OCI-LY7 (cell line): ENCODE data around the gene NOL4L. TPM values are rescaled to one million over a fixed set of nuclear protein-coding genes. Genes with fewer than 3 reads are reported as not detected.

Source experiments
- BruUV-seq: library from RNA; stranded (reverse); fragments of 400-500 nt; replicated peaks from 2 replicates; lab custom pipeline; 2021; lab: Mats Ljungman, UMichigan
- CTCF ChIA-PET: fragments of 300-600 bp; sonication (Branson Sonifier 250); formaldehyde crosslinking; loops from one replicate; lab custom pipeline; 2022; ENCODE audit warnings: antibody characterized with exemption; ENCODE audit not compliant: unreplicated experiment; lab: Charles Lee
- POLR2A ChIA-PET: fragments of 300-600 bp; sonication (Branson Sonifier 250); formaldehyde crosslinking; loops from one replicate; lab custom pipeline; 2022; ENCODE audit warnings: antibody characterized with exemption; lab: Charles Lee
- DNase-seq: peaks from one replicate; pipeline ENCODE4 v3.0.0-alpha.2; 2015; ENCODE audit warnings: low spot score
- H2AFZ ChIP-seq: fragments of 200-600 bp; sonication (generic), shearing (Covaris generic); 2 replicates; pipeline ENCODE4 v1.6.1; 2014; ENCODE audit warnings: mild to moderate bottlenecking, antibody characterized with exemption, low read length, moderate library complexity
- H3K27ac ChIP-seq: fragments of 200-600 bp; sonication (generic); 2 replicates; pipeline ENCODE4 v1.5.1; 2014; ENCODE audit warnings: mixed run types, low read depth, mild to moderate bottlenecking, moderate library complexity, low read length, inconsistent platforms; ENCODE audit not compliant: poor library complexity, severe bottlenecking
- H3K36me3 ChIP-seq: fragments of 200-600 bp; sonication (generic); 2 replicates; pipeline ENCODE4 v1.6.1; 2014; ENCODE audit warnings: mild to moderate bottlenecking, antibody characterized with exemption, low read length, moderate library complexity, mixed read lengths; ENCODE audit not compliant: insufficient read depth
- H3K4me1 ChIP-seq: fragments of 200-600 bp; sonication (generic); 2 replicates; pipeline ENCODE4 v1.5.1; 2014; ENCODE audit warnings: mild to moderate bottlenecking, low read length; ENCODE audit not compliant: insufficient read depth, poor library complexity, severe bottlenecking
- H3K4me2 ChIP-seq: fragments of 200-600 bp; sonication (generic); 2 replicates; pipeline ENCODE4 v1.6.1; 2014; ENCODE audit warnings: mild to moderate bottlenecking, low read length
- H3K4me3 ChIP-seq: fragments of 200-600 bp; sonication (generic); 2 replicates; pipeline ENCODE4 v1.5.1; 2014; ENCODE audit warnings: mild to moderate bottlenecking, low read depth, low read length; ENCODE audit not compliant: poor library complexity, severe bottlenecking
- H3K79me2 ChIP-seq: fragments of 200-600 bp; sonication (generic); 2 replicates; pipeline ENCODE4 v1.6.1; 2016; ENCODE audit warnings: low read depth, mild to moderate bottlenecking, low read length, moderate library complexity, mixed read lengths; ENCODE audit not compliant: insufficient read depth
- H3K9me2 ChIP-seq: fragments of 200-600 bp; sonication (generic); 2 replicates; pipeline ENCODE4 v1.6.1; 2016; ENCODE audit warnings: mild to moderate bottlenecking, low read length, mixed read lengths; ENCODE audit not compliant: insufficient read depth
- H3K9me3 ChIP-seq: fragments of 200-600 bp; sonication (generic); 2 replicates; pipeline ENCODE4 v1.6.1; 2014; ENCODE audit warnings: mild to moderate bottlenecking, mixed run types, low read length, mixed read lengths
- H4K20me1 ChIP-seq: fragments of 200-600 bp; sonication (generic); 2 replicates; pipeline ENCODE4 v1.6.1; 2014; ENCODE audit warnings: mild to moderate bottlenecking, antibody characterized with exemption, low read length, moderate library complexity, mixed read lengths; ENCODE audit not compliant: insufficient read depth
- EZH2phosphoT487 ChIP-seq: fragments of 200-600 bp; sonication (generic); IDR thresholded peaks from 2 replicates; pipeline ENCODE4 v1.6.1; 2018; ENCODE audit warnings: low read depth, borderline replicate concordance, mild to moderate bottlenecking, mixed run types, antibody characterized with exemption, low read length, moderate library complexity, mixed read lengths
- intact Hi-C: fragments of 100-400 bp; cut with micrococcal nuclease; formaldehyde crosslinking; loops from one replicate; pipeline ENCODE4 v1.10.0; 2022; ENCODE audit not compliant: unreplicated experiment
- total RNA-seq, 2 experiments: library from RNA; depleted of rRNA in 1 of 2; stranded (reverse); fragments of >200 nt in 1 of 2; shearing (Covaris generic) in 1 of 2; gene quantifications; 2 replicates each; pipeline ENCODE4 v1.2.3, GENCODE V29; 2014 to 2022
- TF ChIP-seq, protein P1 (sequence below): fragments of 200-600 bp; sonication (generic); conservative IDR thresholded peaks from 2 replicates; pipeline ENCODE4 v1.5.1; 2014; ENCODE audit warnings: mild to moderate bottlenecking, antibody characterized with exemption, low read length, moderate library complexity, mixed read lengths

The NOL4L gene
- total RNA-seq, 2 experiments from 2014 or later: 3.9 to 4.2 TPM

DNA sequence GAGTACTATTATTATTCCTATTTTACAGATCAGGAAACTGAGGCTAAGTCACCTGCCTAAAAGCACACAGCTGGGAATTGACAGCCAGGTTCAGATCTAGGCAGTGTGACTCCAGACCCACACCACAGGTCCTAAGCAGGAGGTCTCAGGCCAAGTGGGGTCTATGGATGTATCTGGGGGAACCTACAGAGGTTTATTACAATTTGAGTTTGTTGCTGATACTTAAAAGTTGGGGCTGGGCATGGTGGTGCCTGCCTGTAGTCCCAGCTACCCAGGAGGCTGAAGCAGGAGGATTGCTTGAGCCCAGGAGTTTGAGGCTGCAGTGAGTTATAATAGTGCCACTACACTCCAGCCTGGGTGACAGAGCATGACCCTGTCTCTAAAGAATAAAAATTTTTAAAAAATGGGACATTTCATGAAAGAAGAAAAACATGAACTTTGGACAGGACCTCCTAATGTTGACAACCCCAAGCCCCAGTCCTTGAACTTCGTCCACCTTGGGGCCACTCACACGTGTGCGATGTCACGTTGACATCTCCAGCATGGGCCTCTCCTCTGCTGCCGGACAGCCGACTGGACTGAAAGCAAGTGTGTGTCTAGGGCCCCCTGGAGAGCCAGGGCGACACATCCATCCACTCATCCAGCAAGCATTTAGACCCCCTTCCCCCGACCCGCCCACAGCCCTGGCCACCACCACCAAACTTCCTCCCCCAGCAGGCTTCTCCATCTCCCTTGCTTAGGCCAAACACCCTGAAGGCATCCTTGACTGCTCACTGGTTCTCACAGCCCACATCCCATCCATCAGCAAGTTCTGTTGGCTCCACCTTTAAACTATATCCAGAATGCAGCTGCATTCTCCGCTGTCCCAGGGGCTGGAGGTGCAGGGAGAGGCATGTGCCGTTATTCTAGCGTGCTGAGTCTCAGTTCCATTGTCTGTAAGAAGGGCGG, 40.0 kb downstream of the NOL4L start:
- TF ChIP-seq EZH2phosphoT487: no peak
- TF ChIP-seq, protein P1, sequence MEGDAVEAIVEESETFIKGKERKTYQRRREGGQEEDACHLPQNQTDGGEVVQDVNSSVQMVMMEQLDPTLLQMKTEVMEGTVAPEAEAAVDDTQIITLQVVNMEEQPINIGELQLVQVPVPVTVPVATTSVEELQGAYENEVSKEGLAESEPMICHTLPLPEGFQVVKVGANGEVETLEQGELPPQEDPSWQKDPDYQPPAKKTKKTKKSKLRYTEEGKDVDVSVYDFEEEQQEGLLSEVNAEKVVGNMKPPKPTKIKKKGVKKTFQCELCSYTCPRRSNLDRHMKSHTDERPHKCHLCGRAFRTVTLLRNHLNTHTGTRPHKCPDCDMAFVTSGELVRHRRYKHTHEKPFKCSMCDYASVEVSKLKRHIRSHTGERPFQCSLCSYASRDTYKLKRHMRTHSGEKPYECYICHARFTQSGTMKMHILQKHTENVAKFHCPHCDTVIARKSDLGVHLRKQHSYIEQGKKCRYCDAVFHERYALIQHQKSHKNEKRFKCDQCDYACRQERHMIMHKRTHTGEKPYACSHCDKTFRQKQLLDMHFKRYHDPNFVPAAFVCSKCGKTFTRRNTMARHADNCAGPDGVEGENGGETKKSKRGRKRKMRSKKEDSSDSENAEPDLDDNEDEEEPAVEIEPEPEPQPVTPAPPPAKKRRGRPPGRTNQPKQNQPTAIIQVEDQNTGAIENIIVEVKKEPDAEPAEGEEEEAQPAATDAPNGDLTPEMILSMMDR: no peak
- intact Hi-C loops: no loop called here
- no TSS peak for BruUV-seq
- Histone ChIP-seq H3K9me2 (no peaks in the 10 kb centered on the region), H3K4me2 (no peak overlapping the region), H4K20me1 (no peaks in the 10 kb centered on the region), H3K79me2 (no peaks in the 10 kb centered on the region), H3K27ac (no peak overlapping the region), H3K36me3 (no peaks in the 10 kb centered on the region), H3K9me3 (no peaks in the 10 kb centered on the region), H3K4me3 (no peak overlapping the region), H2AFZ (no peak overlapping the region), H3K4me1 (peaks cover 3% of the 10 kb centered on the region)
- CTCF ChIA-PET: no interaction called here
- POLR2A ChIA-PET: interaction anchor here (0.6 kb wide), 1 partner anchor 14 kb away, joined by 3 read pairs; no protein-coding TSS in a partner anchor
- no peak for DNase-seq

DNA sequence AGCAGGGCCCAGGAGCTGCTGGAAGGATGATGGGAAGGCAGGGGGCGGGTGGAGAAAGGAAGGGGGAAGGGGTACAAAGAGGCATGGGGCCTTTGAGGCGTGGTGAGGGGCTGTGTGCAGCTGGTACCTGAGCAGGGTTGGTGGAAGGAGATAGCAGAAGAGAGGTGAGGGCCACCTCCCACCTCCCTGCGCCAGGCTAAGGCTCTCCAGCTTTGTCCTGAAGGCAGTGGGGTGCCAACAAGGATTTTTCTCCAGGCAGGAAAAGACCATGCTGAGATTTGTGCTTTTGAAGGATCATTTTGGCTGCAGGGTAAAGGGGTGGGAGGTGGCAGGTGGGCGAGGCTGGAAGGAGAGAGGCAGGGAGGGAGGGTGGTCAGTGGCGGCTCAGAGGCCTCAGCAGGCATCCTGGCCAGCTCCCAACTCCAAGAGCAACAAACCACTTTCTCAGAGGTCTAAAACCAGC, 40.8 kb downstream of the NOL4L start:
- POLR2A ChIA-PET: no interaction called here
- Histone ChIP-seq H3K4me3 (no peak overlapping the region), H3K4me2 (no peak overlapping the region), H4K20me1 (no peaks in the 10 kb centered on the region), H3K36me3 (no peaks in the 10 kb centered on the region), H3K79me2 (no peaks in the 10 kb centered on the region), H3K9me2 (no peaks in the 10 kb centered on the region), H3K9me3 (no peaks in the 10 kb centered on the region), H3K4me1 (peaks cover 11% of the 10 kb centered on the region), H2AFZ (no peak overlapping the region), H3K27ac (no peak overlapping the region)
- TF ChIP-seq, protein P1: no peak
- intact Hi-C loops: no loop called here
- BruUV-seq: no TSS peak
- CTCF ChIA-PET: interaction anchor here (0.6 kb wide), 1 partner anchor 87 kb away, joined by 15 read pairs; no protein-coding TSS in a partner anchor
- no peak for DNase-seq
